B cell (primary cell): ENCODE results near the gene HOXB3.

ENCODE experiments used
- EZH2 ChIP-seq: IDR thresholded peaks from 2 replicates; pipeline ENCODE4 v1.6.1; 2012; ENCODE audit warnings: borderline replicate concordance, low read depth, mild to moderate bottlenecking, moderate library complexity, low read length; ENCODE audit not compliant: insufficient read depth, poor library complexity, severe bottlenecking
- TF ChIP-seq, protein P1 (sequence below): fragments of 200-600 bp; IDR thresholded peaks from one replicate; pipeline ENCODE4 v1.8.0; 2022; ENCODE audit warnings: antibody characterized with exemption, mild to moderate bottlenecking

DNA sequence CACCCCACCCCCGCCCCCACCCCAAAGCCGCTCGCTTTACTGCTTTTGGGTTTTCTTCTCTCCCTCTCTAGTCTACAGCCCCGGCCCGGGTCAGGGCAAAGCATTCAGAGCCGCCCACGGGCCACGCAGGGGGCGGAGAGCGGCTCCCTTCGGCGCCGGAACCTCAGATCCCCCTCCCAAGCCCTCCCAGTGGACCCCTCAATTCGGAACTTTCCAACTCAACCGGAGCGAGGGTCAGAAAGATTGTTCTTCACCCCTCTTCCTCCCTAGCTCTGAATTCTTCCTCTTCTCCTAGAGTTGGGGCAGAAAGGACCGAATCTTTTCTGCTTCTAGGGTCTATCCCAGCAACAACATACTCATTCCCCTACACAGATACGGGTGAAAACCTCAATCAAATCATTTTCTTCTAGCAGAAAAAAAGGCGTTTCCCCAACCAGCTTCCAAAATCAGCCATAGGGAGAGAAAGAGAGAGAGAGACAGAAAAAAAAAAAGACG, 46.1 kb downstream of the HOXB3 start:
- no peak for TF ChIP-seq EZH2
- TF ChIP-seq, protein P1, sequence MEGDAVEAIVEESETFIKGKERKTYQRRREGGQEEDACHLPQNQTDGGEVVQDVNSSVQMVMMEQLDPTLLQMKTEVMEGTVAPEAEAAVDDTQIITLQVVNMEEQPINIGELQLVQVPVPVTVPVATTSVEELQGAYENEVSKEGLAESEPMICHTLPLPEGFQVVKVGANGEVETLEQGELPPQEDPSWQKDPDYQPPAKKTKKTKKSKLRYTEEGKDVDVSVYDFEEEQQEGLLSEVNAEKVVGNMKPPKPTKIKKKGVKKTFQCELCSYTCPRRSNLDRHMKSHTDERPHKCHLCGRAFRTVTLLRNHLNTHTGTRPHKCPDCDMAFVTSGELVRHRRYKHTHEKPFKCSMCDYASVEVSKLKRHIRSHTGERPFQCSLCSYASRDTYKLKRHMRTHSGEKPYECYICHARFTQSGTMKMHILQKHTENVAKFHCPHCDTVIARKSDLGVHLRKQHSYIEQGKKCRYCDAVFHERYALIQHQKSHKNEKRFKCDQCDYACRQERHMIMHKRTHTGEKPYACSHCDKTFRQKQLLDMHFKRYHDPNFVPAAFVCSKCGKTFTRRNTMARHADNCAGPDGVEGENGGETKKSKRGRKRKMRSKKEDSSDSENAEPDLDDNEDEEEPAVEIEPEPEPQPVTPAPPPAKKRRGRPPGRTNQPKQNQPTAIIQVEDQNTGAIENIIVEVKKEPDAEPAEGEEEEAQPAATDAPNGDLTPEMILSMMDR: no peak
